NCI-H1105 (cell line): ENCODE measurements around the gene CRIP1.

Experiments
- DNase-seq: peaks from one replicate; lab custom pipeline; 2025; lab: John Stamatoyannopoulos, UW

The CRIP1 gene

GRCh38 chr14:105470350-105471296, 16.1 kb upstream of the CRIP1 start:
- no peak for DNase-seq

DNA sequence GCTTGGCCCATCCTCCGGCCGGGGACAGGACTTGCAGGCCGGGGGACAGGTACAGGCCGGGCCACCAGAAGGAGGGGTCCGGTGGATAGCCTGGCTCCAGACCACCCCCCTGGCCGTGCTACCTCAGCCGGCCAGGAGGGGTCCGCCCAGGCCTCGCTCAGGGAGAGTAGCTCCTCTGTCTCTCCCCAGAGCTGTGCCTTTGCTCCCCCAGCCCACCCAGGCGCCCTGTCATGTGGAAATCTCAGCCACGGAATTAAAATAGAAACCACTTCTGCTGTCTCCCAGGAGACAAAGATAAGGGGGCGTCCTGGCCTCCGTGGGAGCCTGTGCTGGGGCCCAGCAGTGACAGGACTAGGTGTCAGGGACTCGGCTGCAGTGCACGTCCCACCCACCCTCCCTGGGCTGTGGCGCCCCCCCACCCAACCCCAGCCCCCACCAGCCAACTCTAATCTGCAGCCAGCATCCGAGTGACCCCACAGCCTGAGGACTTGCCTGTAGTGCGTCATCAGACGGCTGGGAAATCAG, 15.3 kb upstream of the CRIP1 start:
- DNase-seq = no peak

GRCh38 chr14:105471823-105472485, 14.7 kb upstream of the CRIP1 start:
- no peak for DNase-seq

- no peak for DNase-seq
Measured at GRCh38 chr14:105472486-105472991, 14.1 kb upstream of the CRIP1 start.

DNA sequence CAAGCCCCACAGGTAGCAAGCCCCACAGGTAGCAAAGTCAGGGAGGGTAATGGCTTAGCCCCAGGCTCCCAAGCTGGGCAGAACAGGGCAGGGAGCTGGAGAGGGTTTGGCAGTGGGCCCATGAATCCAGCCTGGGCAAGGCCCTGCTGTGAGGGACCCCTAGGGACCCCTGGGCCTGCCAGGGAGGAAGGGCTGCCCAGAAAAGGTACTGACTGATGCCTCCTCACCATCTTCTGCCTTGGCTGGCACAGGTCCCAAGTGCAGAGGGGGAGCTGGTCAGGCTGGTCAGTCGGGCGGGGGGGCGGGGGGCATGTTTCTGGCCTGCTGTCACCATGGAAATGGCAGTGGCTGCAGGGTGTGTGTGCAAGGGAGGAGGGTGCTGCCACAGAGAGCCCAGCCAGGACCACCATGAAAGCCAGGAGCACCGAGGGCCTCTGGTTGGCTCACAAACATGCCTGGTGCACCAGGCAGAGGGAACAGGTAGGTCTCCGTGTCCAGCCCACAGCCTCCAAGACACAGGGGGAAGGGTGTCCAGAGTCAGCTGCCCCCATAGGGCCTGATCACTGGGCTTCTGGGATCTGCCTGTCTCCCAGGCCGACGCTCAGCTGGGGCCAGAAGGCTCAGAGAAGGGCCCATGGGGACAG, 13.5 kb upstream of the CRIP1 start:
- peak; percentile 69 for DNase-seq

- peak; percentile 92 for DNase-seq
Measured at GRCh38 chr14:105473677-105474482, 12.8 kb upstream of the CRIP1 start.

DNA sequence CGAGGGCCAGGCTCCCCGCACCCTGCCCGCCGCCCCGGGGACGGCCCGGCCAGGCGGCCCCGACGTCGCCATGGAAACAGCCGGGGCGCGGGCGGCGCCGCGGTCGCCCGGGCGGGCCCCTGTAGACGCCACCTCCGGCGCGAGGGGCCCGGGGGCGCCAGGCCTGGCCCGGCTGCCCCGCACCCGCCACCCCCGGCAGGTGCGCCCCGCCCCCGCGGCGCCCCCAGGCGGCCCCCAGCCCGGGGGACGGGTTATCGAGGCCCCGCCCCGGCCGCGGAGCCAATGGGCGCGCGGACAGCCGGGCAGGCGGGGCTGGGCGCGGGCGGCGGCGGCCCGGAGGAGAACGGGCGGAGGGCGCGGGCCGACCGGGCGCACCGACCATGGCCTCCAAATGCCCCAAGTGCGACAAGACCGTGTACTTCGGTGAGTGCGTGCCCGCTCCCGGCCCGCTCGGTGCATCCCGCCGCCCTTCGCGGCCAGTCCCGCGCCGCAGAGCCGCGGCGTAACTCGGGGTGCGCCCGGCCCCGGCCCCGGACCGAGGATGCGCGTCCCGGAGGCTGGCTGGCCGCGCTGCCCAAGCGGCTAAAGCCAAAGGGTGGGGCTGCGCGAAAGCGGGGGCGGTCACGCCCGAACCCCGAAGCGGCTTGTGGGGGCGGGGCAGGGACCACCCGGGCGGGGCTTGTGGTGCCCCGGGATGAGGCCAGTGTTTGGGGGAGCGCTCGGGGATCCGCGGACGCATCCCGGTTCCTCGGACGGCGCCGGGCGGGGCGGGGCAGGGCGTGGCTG, 12.0 kb upstream of the CRIP1 start, which contains the start of gene CRIP2:
TSS of gene CRIP2 (plus strand) at position 339 of the 786 bp plus-strand sequence. CDS start at position 381, 42 bp downstream.
- peak; percentile 76 for DNase-seq

- DNase-seq = no peak
Measured at GRCh38 chr14:105475269-105476096, 11.2 kb upstream of the CRIP1 start.

- DNase-seq = no peak
Measured at GRCh38 chr14:105476097-105476830, 10.4 kb upstream of the CRIP1 start.

DNA sequence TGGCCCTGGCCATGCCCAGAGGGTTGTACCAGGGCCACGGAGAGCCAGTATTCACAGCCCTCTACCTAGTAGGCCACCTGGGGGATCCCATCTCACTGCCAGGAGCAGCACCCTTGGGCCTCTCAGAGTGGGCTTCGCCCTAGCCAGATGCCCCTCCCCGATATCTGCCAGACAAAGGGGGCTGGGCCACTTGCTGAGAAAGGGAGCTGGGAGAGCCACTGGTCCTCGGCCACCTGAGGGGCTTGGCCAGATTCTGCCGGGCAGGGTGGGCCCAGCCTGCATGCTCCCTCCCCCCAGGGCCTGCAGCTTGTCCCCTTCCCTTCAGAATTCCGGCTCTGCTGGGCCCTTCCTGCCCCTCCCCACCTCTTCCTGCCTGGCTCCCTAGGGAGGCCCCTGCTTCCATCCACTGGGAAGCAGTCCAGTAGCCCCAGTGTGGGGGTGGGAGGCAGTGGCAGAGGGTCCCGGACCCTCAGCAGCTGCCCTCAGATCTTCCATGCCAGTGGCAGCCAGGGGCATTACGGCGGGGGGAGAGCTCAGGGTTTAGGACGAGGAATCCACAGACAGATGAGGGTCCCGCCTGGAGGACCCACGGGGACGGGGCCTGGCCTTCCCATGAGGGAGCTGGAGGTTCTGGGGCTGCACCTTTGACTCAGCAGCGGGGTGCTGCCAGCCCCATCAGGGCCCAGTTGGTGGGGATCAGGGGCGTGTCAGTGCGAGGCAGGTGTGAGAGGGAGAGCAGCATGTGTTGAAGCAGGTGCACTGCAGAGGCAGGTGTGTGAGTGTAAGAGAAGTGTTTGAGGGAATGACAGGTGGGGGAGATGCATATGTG, 9.6 kb upstream of the CRIP1 start:
- DNase-seq = no peak

GRCh38 chr14:105477660-105478397, 8.9 kb upstream of the CRIP1 start:
- DNase-seq = peak; percentile 17

DNA sequence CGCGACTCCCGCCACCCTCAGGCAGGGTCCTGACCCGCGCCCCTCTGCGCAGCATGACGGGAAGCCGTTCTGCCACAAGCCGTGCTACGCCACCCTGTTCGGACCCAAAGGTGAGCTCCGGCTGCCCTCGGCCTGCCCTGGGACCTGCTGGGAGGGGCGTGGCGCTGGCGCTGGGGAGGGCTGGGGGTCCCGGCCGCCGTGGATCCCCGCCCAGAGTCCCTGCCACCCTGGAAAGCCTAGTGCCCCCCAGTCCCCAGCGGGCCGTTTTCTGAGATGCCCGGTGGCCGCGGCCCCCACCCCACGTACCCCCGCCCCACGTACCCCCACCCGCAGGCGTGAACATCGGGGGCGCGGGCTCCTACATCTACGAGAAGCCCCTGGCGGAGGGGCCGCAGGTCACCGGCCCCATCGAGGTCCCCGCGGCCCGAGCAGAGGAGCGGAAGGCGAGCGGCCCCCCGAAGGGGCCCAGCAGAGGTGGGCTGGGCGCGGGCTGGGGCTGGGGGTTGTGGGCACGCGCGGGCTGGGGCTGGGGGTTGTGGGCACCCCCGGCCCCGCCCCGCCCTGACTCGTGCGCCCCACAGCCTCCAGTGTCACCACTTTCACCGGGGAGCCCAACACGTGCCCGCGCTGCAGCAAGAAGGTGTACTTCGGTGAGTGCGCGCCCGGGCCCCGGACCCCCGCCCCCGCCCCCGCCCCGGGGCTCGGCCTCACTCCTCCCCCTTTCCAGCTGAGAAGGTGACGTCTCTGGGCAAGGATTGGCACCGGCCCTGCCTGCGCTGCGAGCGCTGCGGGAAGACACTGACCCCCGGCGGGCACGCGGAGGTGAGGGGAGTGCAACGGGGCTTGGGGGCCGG, 8.1 kb upstream of the CRIP1 start:
- DNase-seq = no peak

GRCh38 chr14:105479431-105480158, 7.1 kb upstream of the CRIP1 start:
- DNase-seq = no peak

DNA sequence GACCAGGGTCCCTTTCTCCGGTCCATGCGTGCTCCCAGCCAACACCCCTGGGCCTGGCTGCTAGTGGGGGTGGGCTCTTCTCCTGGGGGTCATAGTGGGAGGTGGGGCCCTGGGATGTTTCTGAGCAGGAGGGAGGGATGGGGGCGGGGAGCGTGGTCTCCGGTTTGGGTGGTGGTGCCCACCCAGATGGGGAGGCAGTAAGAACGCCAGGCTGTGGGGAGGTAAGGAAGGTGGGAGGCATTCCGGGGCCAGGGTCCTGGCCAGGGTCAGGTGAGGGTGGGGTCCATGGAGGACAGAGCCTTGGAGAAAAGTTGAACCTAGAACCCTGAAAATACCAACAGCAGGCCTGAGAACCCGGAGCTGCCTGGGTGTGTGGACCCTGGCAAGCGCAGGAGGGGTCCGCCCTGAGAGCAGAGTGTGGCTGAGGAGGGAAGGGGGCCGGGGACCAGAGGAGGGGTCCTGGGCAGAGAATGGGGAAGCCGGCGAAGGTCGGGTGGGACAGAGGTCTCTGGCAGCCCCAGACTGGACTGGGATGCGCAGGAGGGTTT, 6.4 kb upstream of the CRIP1 start:
- DNase-seq = no peak
